Stimulated activated CD4-positive, alpha-beta T cell treated with anti-CD3 and anti-CD28 coated beads, TNF-alpha, amount 100 ng/mL, for 1 hour (primary cell): ENCODE measurements around the gene GEMIN4.
A peak's percentile ranks its signal among the peaks of the same experiment; 100 is the strongest.
"Not testable (repeated sequence)": the region's sequence is repeated elsewhere in the genome, so short reads cannot be mapped to it uniquely, and the experiment has no call there.

Source experiments
- DNase-seq, 3 donors: peaks; one replicate each; pipeline ENCODE4 v3.0.0-alpha.2; 2020; ENCODE audit warnings: low read depth in 3 of 3, low spot score in 1 of 3

The GEMIN4 gene

DNA sequence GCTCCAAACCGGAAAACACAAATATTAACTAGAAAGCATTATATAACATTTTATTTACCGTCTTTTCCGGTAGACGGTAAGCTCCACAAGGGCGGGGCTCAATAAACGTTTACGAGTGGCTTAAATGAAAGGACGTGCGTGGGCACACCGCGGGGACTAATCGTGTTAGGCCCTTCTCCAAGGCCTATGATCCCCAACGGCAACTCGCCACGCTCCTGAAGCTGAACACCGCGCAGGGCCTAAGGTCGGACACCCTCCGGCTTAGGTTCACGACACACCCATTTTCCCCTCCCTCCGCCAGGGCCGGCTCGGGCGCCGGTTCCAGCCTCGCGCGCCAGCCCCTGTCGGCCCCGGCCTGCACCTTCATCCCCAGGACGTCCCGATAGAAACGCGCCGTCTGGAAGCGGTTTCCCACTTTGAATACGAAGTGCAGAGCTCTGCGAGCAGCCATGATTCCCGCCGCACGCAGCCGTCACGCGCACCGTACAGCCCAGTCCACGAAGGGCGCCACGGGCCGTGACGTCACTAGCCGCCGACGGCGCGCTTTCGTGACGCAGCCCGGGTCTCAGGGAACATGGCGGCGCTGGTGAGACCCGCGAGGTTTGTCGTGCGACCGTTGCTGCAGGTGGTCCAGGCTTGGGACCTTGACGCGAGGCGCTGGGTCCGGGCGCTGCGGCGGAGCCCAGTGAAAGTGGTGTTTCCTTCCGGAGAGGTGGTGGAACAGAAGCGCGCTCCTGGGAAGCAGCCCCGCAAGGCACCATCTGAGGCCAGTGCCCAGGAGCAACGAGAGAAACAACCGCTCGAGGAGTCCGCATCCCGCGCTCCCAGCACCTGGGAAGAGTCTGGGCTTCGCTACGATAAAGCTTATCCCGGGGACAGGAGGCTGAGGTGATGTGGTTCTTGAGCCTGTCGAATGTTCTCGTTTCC, 30.0 kb upstream of the GEMIN4 start, which contains the start of the genes GLOD4 and MRM3:
TSS of gene GLOD4 (minus strand) at position 476 of the 927 bp plus-strand sequence. CDS start at position 451, 25 bp downstream.
TSS of gene MRM3 (plus strand) at position 549 of the 927 bp plus-strand sequence. CDS start at position 575, 26 bp downstream.
- peak; percentile 69 to 96 (median 86) for DNase-seq

DNA sequence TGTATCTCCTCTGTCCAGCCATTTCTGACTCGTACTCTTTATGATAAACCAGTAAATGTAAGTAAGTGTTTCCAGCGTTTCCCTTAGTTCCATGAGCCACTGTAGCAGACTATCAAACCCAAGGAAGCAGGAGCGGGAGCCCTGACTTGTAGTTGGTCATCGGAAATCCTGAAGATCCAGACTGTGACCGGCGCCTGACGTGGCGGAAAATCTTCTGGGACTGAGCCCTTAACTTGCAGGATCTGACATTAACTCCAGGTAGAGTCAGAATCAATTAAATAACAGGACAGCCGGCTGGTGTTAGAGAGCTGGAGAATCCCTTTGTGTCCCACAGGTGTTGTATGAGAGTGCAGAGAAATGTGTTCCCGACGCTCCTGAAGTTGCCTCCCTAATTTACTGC, 26.0 kb upstream of the GEMIN4 start:
- DNase-seq = no peak

- DNase-seq = no peak
Measured at GRCh38 chr17:774313-774584, 22.2 kb upstream of the GEMIN4 start.

GRCh38 chr17:773467-774312, 21.6 kb upstream of the GEMIN4 start:
- DNase-seq = no peak

- no peak for DNase-seq
Measured at GRCh38 chr17:773016-773415, 21.0 kb upstream of the GEMIN4 start.

DNA sequence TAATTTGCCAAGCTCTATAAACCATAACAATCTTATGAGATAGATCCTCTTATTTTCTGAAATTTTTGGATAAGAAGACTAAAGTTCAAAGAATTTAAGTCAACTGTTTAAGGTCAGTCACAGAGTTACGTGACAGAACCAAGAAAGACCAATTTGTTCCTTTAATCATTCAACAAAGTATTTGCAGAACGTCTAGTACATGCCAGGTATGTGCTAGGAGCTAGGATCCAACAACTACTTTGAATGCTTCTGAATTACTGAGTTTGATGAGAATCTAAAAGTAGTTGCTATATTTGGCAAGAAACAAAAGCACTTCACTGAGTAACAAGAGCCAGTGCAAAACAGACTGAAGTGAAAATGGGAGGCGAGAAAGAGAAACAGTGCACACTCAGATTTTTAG, 15.0 kb upstream of the GEMIN4 start:
- no peak for DNase-seq

DNA sequence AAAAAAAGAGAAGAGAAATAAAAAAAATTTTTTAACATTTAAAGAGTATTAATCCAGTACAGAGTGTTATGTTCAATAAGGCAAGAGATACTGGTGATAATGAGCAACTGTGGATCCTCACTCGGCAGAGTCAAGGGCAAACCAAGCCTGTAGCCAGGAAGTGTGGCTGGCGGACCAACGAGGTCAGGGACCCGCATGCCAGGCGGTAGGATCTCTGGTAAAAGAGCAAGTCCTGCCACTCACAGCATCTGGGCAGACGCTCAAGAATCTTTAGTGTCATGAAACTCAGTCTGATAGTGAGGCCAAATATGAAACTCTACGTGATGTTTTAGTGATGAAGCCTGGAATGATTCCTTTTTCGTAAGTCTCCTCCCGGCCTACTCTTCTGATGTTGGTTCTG, 8.3 kb upstream of the GEMIN4 start:
- no peak for DNase-seq

DNA sequence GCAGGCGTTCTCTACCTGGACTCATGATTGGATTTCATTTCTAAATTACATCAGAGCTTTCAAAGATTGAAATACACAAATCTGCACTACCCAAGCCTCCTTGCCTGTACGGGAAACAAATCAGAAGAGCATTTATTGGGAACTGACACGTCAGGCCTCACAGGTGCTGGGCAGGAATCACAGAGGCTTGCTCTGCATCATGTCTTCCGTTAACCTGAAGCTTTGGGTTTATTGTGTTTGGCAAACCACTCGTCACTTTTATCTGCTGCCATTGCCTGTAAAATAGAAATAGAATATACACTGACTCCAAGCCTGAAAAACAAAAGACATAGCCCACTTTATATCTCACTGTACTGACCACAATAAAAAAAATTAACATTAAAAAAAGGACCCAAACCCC, 7.9 kb upstream of the GEMIN4 start:
- no peak for DNase-seq

GRCh38 chr17:756010-756567, 4.0 kb upstream of the GEMIN4 start:
- not testable (repeated sequence) for DNase-seq

GRCh38 chr17:755319-755961, 3.4 kb upstream of the GEMIN4 start:
- not testable (repeated sequence) for DNase-seq

- DNase-seq = no peak
Measured at GRCh38 chr17:753418-753817, 1.4 kb upstream of the GEMIN4 start.

GRCh38 chr17:752620-753219, 656 bp upstream of the GEMIN4 start:
- no peak for DNase-seq

DNA sequence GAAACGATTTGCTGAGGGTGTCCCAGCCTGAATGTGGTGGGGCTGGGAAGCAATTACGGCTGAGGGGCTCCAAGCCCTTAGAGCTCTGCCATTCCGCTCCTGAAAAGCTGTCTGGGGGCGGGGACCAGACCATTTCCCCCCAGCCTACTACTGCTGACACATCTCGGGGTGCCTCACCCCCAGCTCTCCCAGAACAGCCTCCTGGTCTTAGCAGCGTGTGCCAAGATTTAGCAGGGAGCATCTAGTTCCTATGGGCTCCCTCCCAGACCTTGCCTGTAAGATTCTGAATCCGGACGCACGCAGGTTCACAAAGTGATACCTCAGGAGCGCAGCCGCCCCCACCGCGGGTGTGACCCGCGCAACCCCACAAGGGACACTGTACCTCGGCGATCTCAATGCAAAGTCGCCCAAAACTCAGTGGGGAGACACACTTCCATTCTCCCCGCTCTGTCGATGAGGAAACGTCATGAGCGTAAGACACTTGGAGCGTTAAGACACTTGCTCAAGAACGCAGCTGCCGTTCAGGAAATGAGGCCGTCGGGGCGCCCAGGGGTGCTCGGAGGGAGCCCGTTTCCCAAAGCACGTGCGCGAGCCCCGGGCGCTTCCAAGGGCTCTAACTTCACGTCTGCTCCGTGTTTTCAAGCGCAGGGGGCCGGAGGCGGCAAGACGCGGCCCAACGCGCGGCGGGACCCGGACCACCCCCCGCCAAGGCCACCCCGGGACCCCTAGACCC, 629 bp downstream of the GEMIN4 start:
- peak in 2 of 3 donors; percentile 9 to 34 for DNase-seq

GRCh38 chr17:750431-751037, 1.5 kb downstream of the GEMIN4 start:
- DNase-seq = no peak

- not testable (repeated sequence) for DNase-seq
Measured at GRCh38 chr17:749359-749758, 2.7 kb downstream of the GEMIN4 start.

DNA sequence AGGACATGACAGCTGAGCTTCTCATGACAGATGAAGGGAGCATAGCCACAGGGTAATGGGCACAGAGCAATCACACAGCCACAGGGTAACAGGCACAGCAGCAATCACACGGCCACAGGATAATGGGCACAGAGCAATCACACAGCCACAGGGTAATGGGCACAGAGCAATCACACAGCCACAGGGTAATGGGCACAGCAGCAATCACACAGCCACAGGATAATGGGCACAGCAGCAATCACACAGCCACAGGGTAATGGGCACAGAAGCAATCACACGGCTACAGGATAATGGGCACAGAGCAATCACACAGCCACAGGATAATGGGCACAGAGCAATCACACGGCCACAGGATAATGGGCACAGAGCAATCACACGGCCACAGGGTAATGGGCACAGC, 3.5 kb downstream of the GEMIN4 start:
- not testable (repeated sequence) for DNase-seq

GRCh38 chr17:746783-747629, 5.1 kb downstream of the GEMIN4 start:
- DNase-seq = no peak

- no peak for DNase-seq
Measured at GRCh38 chr17:746181-746580, 5.9 kb downstream of the GEMIN4 start.

- DNase-seq = no peak
Measured at GRCh38 chr17:745406-745805, 6.7 kb downstream of the GEMIN4 start.
